Stimulated activated effector memory CD8-positive, alpha-beta T cell treated with anti-CD3 and anti-CD28 coated beads, Interleukin-12 subunit alpha, Interleukin-12 subunit beta, amount 100 ng/mL, for 72 hours (primary cell): ENCODE results near the gene G6PC1.
"Not testable (repeated sequence)": the region's sequence is repeated elsewhere in the genome, so short reads cannot be mapped to it uniquely, and the experiment has no call there.

Source experiments
- ATAC-seq: fragments of 150-1000 bp; cut with Tn5 transposase; 2 replicates; pipeline ENCODE4 v1.10.0; 2021
- DNase-seq, 2 donors: peaks; one replicate each; pipeline ENCODE4 v3.0.0; 2021 to 2022; ENCODE audit warnings: low spot score in 2 of 2
- H3K27ac Mint-ChIP-seq: one replicate; pipeline ENCODE4 v1.8.0; 2022; ENCODE audit warnings: mild to moderate bottlenecking, mixed read lengths
- H3K36me3 Mint-ChIP-seq: one replicate; pipeline ENCODE4 v1.8.0; 2022; ENCODE audit warnings: mild to moderate bottlenecking, mixed read lengths
- H3K4me1 Mint-ChIP-seq: one replicate; pipeline ENCODE4 v1.8.0; 2022; ENCODE audit warnings: mixed read lengths
- H3K4me3 Mint-ChIP-seq: one replicate; pipeline ENCODE4 v1.8.0; 2022; ENCODE audit warnings: mild to moderate bottlenecking, mixed read lengths
- H3K9me3 Mint-ChIP-seq: one replicate; pipeline ENCODE4 v1.8.0; 2022; ENCODE audit warnings: mixed read lengths

Gene G6PC1

GRCh38 chr17:42913981-42914617 is 13.5 kb downstream of the G6PC1 start:
- Mint-ChIP-seq H3K27ac (no peak overlapping the region), H3K9me3 (no peaks in the 10 kb centered on the region), H3K4me3 (no peak overlapping the region), H3K36me3 (no peaks in the 10 kb centered on the region), H3K4me1 (no peaks in the 10 kb centered on the region)
- DNase-seq (no peak), ATAC-seq (no peak)

GRCh38 chr17:42915288-42915687 is 14.7 kb downstream of the G6PC1 start:
- DNase-seq, ATAC-seq, H3K9me3 Mint-ChIP-seq: not testable (repeated sequence)

GRCh38 chr17:42916388-42917235 is 16.0 kb downstream of the G6PC1 start:
- not testable (repeated sequence) for H3K36me3 Mint-ChIP-seq, H3K4me1 Mint-ChIP-seq, H3K27ac Mint-ChIP-seq, H3K9me3 Mint-ChIP-seq, H3K4me3 Mint-ChIP-seq, DNase-seq, ATAC-seq

More at GRCh38 chr17:42915288-42915687, 14.7 kb downstream of the G6PC1 start:
- not testable (repeated sequence) for H3K27ac Mint-ChIP-seq, H3K36me3 Mint-ChIP-seq, H3K4me1 Mint-ChIP-seq, H3K4me3 Mint-ChIP-seq

- no peak for DNase-seq
- Mint-ChIP-seq H3K9me3 (no peaks in the 10 kb centered on the region), H3K36me3 (no peaks in the 10 kb centered on the region), H3K27ac (no peak overlapping the region), H3K4me3 (no peak overlapping the region), H3K4me1 (no peaks in the 10 kb centered on the region)
- no peak for ATAC-seq
Observed at GRCh38 chr17:42917236-42917603, 16.6 kb downstream of the G6PC1 start.

- Mint-ChIP-seq H3K4me3 (no peak overlapping the region), H3K9me3 (no peaks in the 10 kb centered on the region), H3K4me1 (no peaks in the 10 kb centered on the region), H3K27ac (no peak overlapping the region), H3K36me3 (no peaks in the 10 kb centered on the region)
- no peak for ATAC-seq
- DNase-seq: no peak
Observed at GRCh38 chr17:42918902-42919521, 18.4 kb downstream of the G6PC1 start.

- not testable (repeated sequence) for DNase-seq, ATAC-seq, H3K4me1 Mint-ChIP-seq, H3K27ac Mint-ChIP-seq, H3K9me3 Mint-ChIP-seq, H3K36me3 Mint-ChIP-seq, H3K4me3 Mint-ChIP-seq
Observed at GRCh38 chr17:42919522-42920077, 19.0 kb downstream of the G6PC1 start.

GRCh38 chr17:42920106-42920900 is 19.7 kb downstream of the G6PC1 start:
- no peak overlapping the region for H3K4me3 Mint-ChIP-seq

GRCh38 chr17:42920922-42921321 is 20.3 kb downstream of the G6PC1 start:
- H3K9me3 Mint-ChIP-seq: no peaks in the 10 kb centered on the region
- no peak overlapping the region for H3K27ac Mint-ChIP-seq
- no peaks in the 10 kb centered on the region for H3K4me1 Mint-ChIP-seq
- ATAC-seq (no peak), DNase-seq (no peak)
- no peak overlapping the region for H3K4me3 Mint-ChIP-seq
- no peaks in the 10 kb centered on the region for H3K36me3 Mint-ChIP-seq

More at GRCh38 chr17:42920106-42920900, 19.7 kb downstream of the G6PC1 start:
- DNase-seq (no peak), ATAC-seq (no peak)
- Mint-ChIP-seq H3K27ac (no peak overlapping the region), H3K9me3 (no peaks in the 10 kb centered on the region), H3K4me1 (no peaks in the 10 kb centered on the region), H3K36me3 (no peaks in the 10 kb centered on the region)

- DNase-seq (no peak), ATAC-seq (no peak)
- Mint-ChIP-seq H3K36me3 (no peaks in the 10 kb centered on the region), H3K4me1 (no peaks in the 10 kb centered on the region), H3K27ac (no peak overlapping the region), H3K9me3 (no peaks in the 10 kb centered on the region), H3K4me3 (no peak overlapping the region)
Observed at GRCh38 chr17:42922294-42922693, 21.7 kb downstream of the G6PC1 start.

GRCh38 chr17:42923472-42923871 is 22.9 kb downstream of the G6PC1 start:
- not testable (repeated sequence) for H3K4me3 Mint-ChIP-seq, DNase-seq, ATAC-seq, H3K27ac Mint-ChIP-seq, H3K4me1 Mint-ChIP-seq, H3K36me3 Mint-ChIP-seq, H3K9me3 Mint-ChIP-seq

GRCh38 chr17:42924891-42925290 is 24.3 kb downstream of the G6PC1 start:
- ATAC-seq (no peak), DNase-seq (no peak)
- Mint-ChIP-seq H3K27ac (no peak overlapping the region), H3K4me3 (no peak overlapping the region), H3K4me1 (peaks cover 9% of the 10 kb centered on the region), H3K36me3 (no peaks in the 10 kb centered on the region), H3K9me3 (no peaks in the 10 kb centered on the region)

GRCh38 chr17:42928714-42929496 is 28.3 kb downstream of the G6PC1 start:
- Mint-ChIP-seq H3K27ac (no peak overlapping the region), H3K36me3 (no peaks in the 10 kb centered on the region), H3K4me1 (peaks cover 9% of the 10 kb centered on the region), H3K9me3 (no peaks in the 10 kb centered on the region), H3K4me3 (no peak overlapping the region)
- DNase-seq: peak in 1 of 2 donors; percentile 51
- peak; percentile 91 for ATAC-seq

- H3K27ac Mint-ChIP-seq: no peak overlapping the region
- peaks cover 9% of the 10 kb centered on the region for H3K4me1 Mint-ChIP-seq
- no peak overlapping the region for H3K4me3 Mint-ChIP-seq
- no peaks in the 10 kb centered on the region for H3K9me3 Mint-ChIP-seq
- DNase-seq (no peak), ATAC-seq (no peak)
- no peaks in the 10 kb centered on the region for H3K36me3 Mint-ChIP-seq
Observed at GRCh38 chr17:42929497-42929844, 28.9 kb downstream of the G6PC1 start.
